Ishikawa (cell line): ENCODE measurements around the gene ACADM.

Experiments
- CEBPB ChIP-seq: IDR thresholded peaks from 2 replicates; pipeline ENCODE4 v1.6.1; 2012
- CREB1 ChIP-seq: IDR thresholded peaks from 2 replicates; pipeline ENCODE4 v1.6.1; 2012; ENCODE audit warnings: low read depth
- EGR1 ChIP-seq: IDR thresholded peaks from 2 replicates; pipeline ENCODE4 v1.6.1; 2012
- EP300 ChIP-seq: IDR thresholded peaks from 2 replicates; pipeline ENCODE4 v1.6.1; 2012; ENCODE audit warnings: borderline replicate concordance
- FOXM1 ChIP-seq: IDR thresholded peaks from 2 replicates; pipeline ENCODE4 v1.6.1; 2012; ENCODE audit warnings: low read depth, borderline replicate concordance
- NFIC ChIP-seq: IDR thresholded peaks from 2 replicates; pipeline ENCODE4 v1.6.1; 2012
- RAD21 ChIP-seq: IDR thresholded peaks from 2 replicates; pipeline ENCODE4 v1.6.1; 2012; ENCODE audit warnings: low read depth
- TAF1 ChIP-seq: IDR thresholded peaks from 2 replicates; pipeline ENCODE4 v1.6.1; 2012; ENCODE audit warnings: low read depth, mild to moderate bottlenecking
- TCF12 ChIP-seq: IDR thresholded peaks from 2 replicates; pipeline ENCODE4 v1.6.1; 2012; ENCODE audit warnings: low read depth
- TEAD4 ChIP-seq: IDR thresholded peaks from 2 replicates; pipeline ENCODE4 v1.6.1; 2012
- YY1 ChIP-seq: IDR thresholded peaks from 2 replicates; pipeline ENCODE4 v1.6.1; 2012; ENCODE audit warnings: low read depth
- ZBTB7A ChIP-seq: IDR thresholded peaks from 2 replicates; pipeline ENCODE4 v1.6.1; 2012; ENCODE audit warnings: low read depth
- TF ChIP-seq, protein P1 (sequence below): IDR thresholded peaks from 2 replicates; pipeline ENCODE4 v1.6.1; 2012
- TF ChIP-seq, protein P2 (sequence below): IDR thresholded peaks from 2 replicates; pipeline ENCODE4 v1.6.1; 2012; ENCODE audit warnings: low read depth, mild to moderate bottlenecking
- TF ChIP-seq, protein P3 (sequence below): IDR thresholded peaks from 2 replicates; pipeline ENCODE4 v1.6.1; 2012

The ACADM gene

DNA sequence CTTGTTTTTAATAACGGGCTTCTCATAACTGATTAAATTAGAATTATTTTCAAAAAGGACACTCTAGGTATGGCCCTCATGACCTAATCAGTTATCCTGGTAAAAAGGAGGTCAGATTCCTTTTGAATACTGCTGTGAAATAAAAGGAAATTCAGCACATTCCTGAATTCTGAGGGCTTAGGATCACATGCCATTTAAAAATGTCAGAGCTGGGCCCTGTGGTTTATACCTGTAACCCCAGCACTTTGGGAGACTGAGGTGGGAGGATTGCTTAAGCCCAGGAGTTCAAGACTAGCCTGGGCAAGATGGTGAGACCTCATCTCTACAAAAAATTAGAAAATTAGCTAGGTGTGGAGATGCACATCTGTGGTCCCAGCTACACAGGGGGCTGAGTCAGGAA, 43.5 kb downstream of the ACADM start:
- TF ChIP-seq, protein P1, sequence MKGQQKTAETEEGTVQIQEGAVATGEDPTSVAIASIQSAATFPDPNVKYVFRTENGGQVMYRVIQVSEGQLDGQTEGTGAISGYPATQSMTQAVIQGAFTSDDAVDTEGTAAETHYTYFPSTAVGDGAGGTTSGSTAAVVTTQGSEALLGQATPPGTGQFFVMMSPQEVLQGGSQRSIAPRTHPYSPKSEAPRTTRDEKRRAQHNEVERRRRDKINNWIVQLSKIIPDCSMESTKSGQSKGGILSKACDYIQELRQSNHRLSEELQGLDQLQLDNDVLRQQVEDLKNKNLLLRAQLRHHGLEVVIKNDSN, result no peak
- TF ChIP-seq, protein P2, sequence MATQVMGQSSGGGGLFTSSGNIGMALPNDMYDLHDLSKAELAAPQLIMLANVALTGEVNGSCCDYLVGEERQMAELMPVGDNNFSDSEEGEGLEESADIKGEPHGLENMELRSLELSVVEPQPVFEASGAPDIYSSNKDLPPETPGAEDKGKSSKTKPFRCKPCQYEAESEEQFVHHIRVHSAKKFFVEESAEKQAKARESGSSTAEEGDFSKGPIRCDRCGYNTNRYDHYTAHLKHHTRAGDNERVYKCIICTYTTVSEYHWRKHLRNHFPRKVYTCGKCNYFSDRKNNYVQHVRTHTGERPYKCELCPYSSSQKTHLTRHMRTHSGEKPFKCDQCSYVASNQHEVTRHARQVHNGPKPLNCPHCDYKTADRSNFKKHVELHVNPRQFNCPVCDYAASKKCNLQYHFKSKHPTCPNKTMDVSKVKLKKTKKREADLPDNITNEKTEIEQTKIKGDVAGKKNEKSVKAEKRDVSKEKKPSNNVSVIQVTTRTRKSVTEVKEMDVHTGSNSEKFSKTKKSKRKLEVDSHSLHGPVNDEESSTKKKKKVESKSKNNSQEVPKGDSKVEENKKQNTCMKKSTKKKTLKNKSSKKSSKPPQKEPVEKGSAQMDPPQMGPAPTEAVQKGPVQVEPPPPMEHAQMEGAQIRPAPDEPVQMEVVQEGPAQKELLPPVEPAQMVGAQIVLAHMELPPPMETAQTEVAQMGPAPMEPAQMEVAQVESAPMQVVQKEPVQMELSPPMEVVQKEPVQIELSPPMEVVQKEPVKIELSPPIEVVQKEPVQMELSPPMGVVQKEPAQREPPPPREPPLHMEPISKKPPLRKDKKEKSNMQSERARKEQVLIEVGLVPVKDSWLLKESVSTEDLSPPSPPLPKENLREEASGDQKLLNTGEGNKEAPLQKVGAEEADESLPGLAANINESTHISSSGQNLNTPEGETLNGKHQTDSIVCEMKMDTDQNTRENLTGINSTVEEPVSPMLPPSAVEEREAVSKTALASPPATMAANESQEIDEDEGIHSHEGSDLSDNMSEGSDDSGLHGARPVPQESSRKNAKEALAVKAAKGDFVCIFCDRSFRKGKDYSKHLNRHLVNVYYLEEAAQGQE, result no peak
- TF ChIP-seq CREB1 (no peak), FOXM1 (no peak), NFIC (no peak), TEAD4 (no peak), EP300 (no peak), RAD21 (no peak), ZBTB7A (no peak), TAF1 (no peak)

DNA sequence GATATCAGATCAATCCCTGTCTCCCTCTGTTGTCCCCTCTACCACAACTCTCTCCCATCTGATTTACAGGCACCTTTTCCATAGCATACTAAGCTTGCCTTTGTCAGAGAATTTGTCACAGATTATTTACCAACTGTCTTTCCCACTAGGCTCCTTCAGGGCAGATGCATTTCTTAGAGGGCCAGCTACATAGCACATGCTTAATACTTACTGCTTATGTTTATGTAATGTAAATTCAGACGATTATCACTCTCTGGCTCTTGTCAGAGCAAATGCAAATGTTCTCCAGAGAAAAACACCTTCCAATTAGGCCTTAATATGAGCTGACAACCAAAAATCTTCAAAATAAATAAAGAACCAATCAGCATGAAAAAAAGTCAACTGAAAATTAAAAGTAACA, 46.3 kb downstream of the ACADM start:
- TF ChIP-seq, protein P1, result no peak
- TF ChIP-seq, protein P2, result no peak
- no peak for TF ChIP-seq FOXM1
- no peak for TF ChIP-seq TAF1
- TF ChIP-seq YY1, result no peak
- TF ChIP-seq RAD21, result no peak
- TF ChIP-seq CREB1, result no peak
- TF ChIP-seq NFIC, result no peak
- no peak for TF ChIP-seq CEBPB
- TF ChIP-seq, protein P3, sequence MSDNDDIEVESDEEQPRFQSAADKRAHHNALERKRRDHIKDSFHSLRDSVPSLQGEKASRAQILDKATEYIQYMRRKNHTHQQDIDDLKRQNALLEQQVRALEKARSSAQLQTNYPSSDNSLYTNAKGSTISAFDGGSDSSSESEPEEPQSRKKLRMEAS, result no peak
- TF ChIP-seq EGR1, result no peak
- TF ChIP-seq EP300, result no peak
- no peak for TF ChIP-seq ZBTB7A
- no peak for TF ChIP-seq TEAD4
- TF ChIP-seq TCF12, result no peak

DNA sequence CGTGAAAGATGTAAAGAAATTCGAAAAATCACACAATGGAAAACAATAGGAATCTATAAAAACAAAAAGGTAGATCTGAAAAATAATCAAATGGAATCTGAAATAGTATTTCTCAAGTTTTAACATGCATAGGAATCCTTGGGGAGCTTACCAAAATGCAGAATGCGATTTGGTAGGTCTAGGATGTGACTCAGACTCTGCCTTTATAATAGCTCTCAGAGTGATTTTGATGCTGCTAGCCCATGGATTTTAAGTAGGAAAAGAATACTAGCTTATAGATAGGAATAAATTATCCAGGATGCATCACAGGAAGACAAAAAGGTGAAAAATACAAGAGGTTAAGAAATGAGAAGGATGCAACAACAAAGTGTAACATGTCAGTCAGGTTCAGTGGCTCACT, 47.5 kb downstream of the ACADM start:
- TF ChIP-seq ZBTB7A (no peak), TEAD4 (no peak)
- TF ChIP-seq, protein P3, result no peak

DNA sequence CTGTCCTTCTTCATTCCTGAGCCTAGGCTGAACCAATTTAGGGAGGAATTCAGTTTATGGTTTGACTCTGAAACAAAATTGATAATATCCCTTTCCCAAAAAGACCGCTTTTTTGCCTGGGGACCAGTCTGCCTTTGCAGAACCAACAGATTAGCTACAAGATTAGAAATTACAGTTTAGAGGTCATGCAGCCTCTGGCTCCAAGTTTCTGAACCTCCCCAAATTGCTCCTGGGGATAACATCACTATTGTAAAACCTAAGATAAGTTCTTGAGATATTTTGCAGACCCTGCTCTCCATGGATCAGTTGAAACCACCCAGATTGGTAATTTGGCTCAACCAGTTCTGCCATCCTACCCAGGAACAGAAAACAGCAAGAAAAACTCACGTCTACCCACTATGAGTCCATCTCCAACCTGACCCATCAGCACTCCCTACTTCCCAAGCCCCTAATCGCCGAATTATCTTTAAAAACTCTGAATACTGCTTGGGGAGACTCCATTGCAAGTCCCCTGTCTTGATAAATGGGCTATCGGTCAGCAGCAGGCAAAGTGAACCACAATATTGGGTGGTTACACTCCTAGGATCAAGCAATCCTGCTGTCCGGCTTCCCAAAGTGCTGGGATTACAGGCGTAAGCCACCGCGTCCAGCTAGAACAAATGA, 60.9 kb downstream of the ACADM start:
- TF ChIP-seq, protein P3, result no peak
- no peak for TF ChIP-seq EGR1

DNA sequence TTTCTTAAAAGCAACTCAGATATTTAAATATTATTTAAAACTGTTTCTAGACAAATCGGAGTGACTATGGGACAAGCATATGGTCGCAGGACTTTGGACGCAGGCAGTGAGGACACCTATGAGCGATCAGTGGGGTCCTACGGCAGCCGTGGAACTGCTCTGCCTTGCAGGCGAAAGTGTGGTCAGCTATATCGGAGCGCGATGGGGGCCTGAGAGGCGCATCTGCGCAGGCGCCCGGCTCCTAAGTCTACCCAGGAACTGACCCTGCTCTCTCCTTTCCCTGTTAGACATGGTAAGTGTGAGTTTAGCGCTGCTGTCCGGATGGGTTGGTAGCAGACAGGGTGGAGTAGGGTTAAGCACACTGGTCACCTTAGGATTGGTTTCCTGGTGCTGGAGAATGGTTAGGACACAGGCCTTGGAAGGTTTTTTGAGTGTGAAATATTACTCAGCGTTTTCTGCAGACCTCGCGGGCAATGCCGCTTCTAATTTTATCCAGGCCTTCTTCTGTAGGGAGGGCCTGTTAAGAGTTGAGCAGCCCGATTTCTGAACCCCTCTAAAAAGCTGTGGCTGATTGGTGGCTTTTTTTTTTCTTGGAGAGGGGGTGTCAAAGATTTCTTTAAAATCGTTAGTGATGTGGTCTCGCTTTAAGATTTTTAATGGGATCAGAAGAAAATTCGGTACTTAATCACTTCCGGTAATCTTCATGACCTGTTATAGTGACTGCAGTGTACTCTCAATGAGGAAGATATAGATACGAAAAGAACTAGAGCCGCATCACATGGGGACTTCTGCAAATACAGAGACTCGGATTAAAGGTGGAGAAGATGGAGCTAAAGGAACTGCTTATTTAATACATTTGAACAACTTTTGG, 61.7 kb downstream of the ACADM start, which contains the start of gene RABGGTB:
RABGGTB (plus strand) TSS at position 274 of the 871 bp plus-strand sequence; CDS start at position 290, 16 bp downstream.
- TF ChIP-seq, protein P1, result no peak
- 0 out of 2 replicates have a peak, but pooled peaks have one; percentile 15 for TF ChIP-seq EP300
- TF ChIP-seq, protein P3, result peak; percentile 78
- no peak for TF ChIP-seq NFIC
- TF ChIP-seq CREB1, result no peak
- TF ChIP-seq TCF12, result 0 out of 2 replicates have a peak, but pooled peaks have one; percentile 12
- peak; percentile 90 for TF ChIP-seq TAF1
- peak; percentile 41; the same call in 1 of the 2 replicates for TF ChIP-seq YY1
